Heart left ventricle (tissue), 16 donors: Measurements from ENCODE around the gene CCDC54. TPM values are rescaled to one million over a fixed set of nuclear protein-coding genes. Genes with fewer than 3 reads are reported as not detected.

Source experiments
- ATAC-seq, 4 donors: fragments of 200-7000 bp; cut with Tn5 transposase; one replicate each; pipeline ENCODE4 v1.9.1; 2020 to 2022; ENCODE audit warnings: moderate library complexity in 4 of 4, mild to moderate bottlenecking in 3 of 4, moderate number of reproducible peaks in 1 of 4
- DNase-seq, 5 donors: peaks; one replicate each; pipeline ENCODE4 v3.0.0-alpha.2; 2020
- H3K27ac ChIP-seq, 12 donors: fragments of 200-600 bp; sonication (generic) in 4 of 12; one replicate each; pipeline versions ENCODE4 v1.5.0 to v1.8.0; 2016 to 2022; ENCODE audit warnings: mild to moderate bottlenecking in 2 of 12
- H3K27me3 ChIP-seq, 9 donors: fragments of 200-600 bp; sonication (generic) in 2 of 9; one replicate each; pipeline versions ENCODE4 v1.5.1 to v1.8.0; 2016 to 2022; ENCODE audit warnings: mild to moderate bottlenecking in 3 of 9
- H3K36me3 ChIP-seq, 9 donors: fragments of 200-600 bp; sonication (generic) in 2 of 9; one replicate each; pipeline versions ENCODE4 v1.5.0 to v1.8.0; 2018 to 2022; ENCODE audit warnings: mild to moderate bottlenecking in 2 of 9
- H3K4me1 ChIP-seq, 12 donors: fragments of 200-600 bp; sonication (generic) in 4 of 12; one replicate each; pipeline versions ENCODE4 v1.5.0 to v1.8.0; 2016 to 2022; ENCODE audit warnings: mild to moderate bottlenecking in 3 of 12
- H3K4me3 ChIP-seq, 12 donors: fragments of 200-600 bp; sonication (generic) in 4 of 12; one replicate each; pipeline versions ENCODE4 v1.5.0 to v1.8.0; 2017 to 2022; ENCODE audit warnings: mild to moderate bottlenecking in 9 of 12, moderate library complexity in 4 of 12
- H3K9me3 ChIP-seq, 12 donors: fragments of 200-600 bp; sonication (generic) in 4 of 12; one replicate each; pipeline versions ENCODE4 v1.5.0 to v1.8.0; 2016 to 2022; ENCODE audit warnings: mild to moderate bottlenecking in 1 of 12
- POLR2A ChIP-seq, 2 donors: fragments of 450-650 bp; IDR thresholded peaks; one replicate each; pipeline ENCODE4 v1.6.1; 2017; ENCODE audit warnings: antibody characterized with exemption in 2 of 2, mild to moderate bottlenecking in 2 of 2, moderate library complexity in 2 of 2
- WGBS, 4 donors: extraction: QIAGEN DNeasy Blood & Tissue Kit in 2 of 4; methylation state at CpG; one replicate each; pipeline versions ENCODE4 v1.1.5 to v1.1.7; 2013 to 2018; 5-methylcytosine and 5-hydroxymethylcytosine counted together
- intact Hi-C, 10 donors: fragments of 100-400 bp; cut with DNase I; formaldehyde crosslinking; loops; one replicate each; pipeline versions ENCODE4 v1.11.1 to v1.14.2; 2022
- polyA plus RNA-seq, 2 donors: library from polyadenylated mRNA; stranded (reverse); fragments of 200-250 nt; gene quantifications; one replicate each; pipeline ENCODE4 v1.2.3, GENCODE V29; 2013
- total RNA-seq, 9 donors: library from RNA; depleted of rRNA in 2 of 9; stranded (reverse); fragments of >200 nt in 2 of 9; fragmentation: NEBNext Ultra II Directional in 3 of 9; extraction: Animal tissue kit (Norgen Biotek cat#: 25700) in 3 of 9; gene quantifications; one replicate each; pipeline versions ENCODE4 v1.1.0 to v1.2.4, GENCODE V29; 2016 to 2023
- TF ChIP-seq, protein P1 (sequence below), 12 donors: fragments of 200-600 bp; sonication (generic) in 4 of 12; IDR thresholded peaks; one replicate each; pipeline versions ENCODE4 v1.5.0 to v1.8.0; 2018 to 2022; ENCODE audit warnings: antibody characterized with exemption in 12 of 12, mild to moderate bottlenecking in 5 of 12
- donor health status: ischemic (EF 13 %, LVEDD 7.1; RV severe dilation, severe dysfunction).
- donor health status: healthy with polysubstance abuse.
- donor health status: DM: no; HTN: yes; CAD: no.
- donor health status: DM: no; HTN: no; CAD: no.
- donor health status: ischemic (EF 25% LVEDD 6.9; RV normal size, moderate dysfunction).
- donor health status: ischemic (EF 25% LVEDD 5.7; RV mildly dilated, moderate dysfunction).
- donor health status: healthy.
- donor health status: DM: yes; HTN: yes; CAD: no.
- donor health status: ischemic (EF 35%, LVEDD 5.7; RV mildly dilated, moderate dysfunction).
- donor health status: nonischemic (EF 11% LVEDD 7.7; RV severe dilation, severe dysfunction).
- donor health status: DM: yes; HTN: yes; CAD: no.
- donor health status: PGD.
- donor health status: ischemic (EF 29% LVEDD 5.4; RV normal size, mild dysfunction).
- donor health status: nonischemic (EF 23%, LVEDD 6.1; RV moderate dilation, normal function).

The CCDC54 gene
- total and polyA plus RNA-seq, 11 donors: not detected

DNA sequence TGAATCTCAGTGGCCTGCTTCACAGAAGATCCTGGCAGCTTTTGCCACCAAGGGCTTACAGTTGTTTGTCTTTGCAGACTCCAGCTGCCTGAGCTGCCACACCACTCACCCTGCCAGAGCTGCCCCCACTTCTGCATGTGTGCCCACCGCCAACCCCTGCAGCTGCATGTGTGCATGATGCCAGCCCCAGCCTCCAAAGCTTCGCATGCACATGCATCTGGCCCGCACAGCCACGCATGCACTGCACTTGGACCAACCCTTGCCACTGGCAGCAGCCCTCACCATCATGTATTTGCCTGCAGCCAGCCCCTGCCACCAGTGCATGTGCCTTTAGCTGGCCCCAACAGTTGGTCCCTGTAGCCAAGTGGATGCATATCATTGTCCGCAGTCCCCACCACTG is 31.3 kb downstream of the CCDC54 start:
- H3K27me3 ChIP-seq: no peaks in the 10 kb centered on the region
- H3K4me3 ChIP-seq: no peak overlapping the region
- TF ChIP-seq POLR2A (IDR thresholded peaks at IDR 0.05): no peak
- TF ChIP-seq, protein P1, sequence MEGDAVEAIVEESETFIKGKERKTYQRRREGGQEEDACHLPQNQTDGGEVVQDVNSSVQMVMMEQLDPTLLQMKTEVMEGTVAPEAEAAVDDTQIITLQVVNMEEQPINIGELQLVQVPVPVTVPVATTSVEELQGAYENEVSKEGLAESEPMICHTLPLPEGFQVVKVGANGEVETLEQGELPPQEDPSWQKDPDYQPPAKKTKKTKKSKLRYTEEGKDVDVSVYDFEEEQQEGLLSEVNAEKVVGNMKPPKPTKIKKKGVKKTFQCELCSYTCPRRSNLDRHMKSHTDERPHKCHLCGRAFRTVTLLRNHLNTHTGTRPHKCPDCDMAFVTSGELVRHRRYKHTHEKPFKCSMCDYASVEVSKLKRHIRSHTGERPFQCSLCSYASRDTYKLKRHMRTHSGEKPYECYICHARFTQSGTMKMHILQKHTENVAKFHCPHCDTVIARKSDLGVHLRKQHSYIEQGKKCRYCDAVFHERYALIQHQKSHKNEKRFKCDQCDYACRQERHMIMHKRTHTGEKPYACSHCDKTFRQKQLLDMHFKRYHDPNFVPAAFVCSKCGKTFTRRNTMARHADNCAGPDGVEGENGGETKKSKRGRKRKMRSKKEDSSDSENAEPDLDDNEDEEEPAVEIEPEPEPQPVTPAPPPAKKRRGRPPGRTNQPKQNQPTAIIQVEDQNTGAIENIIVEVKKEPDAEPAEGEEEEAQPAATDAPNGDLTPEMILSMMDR (IDR thresholded peaks at IDR 0.05): no peak
- peaks cover 0 to 7% (median 0%) of the 10 kb centered on the region in 12 donors for H3K4me1 ChIP-seq
- H3K36me3 ChIP-seq: no peaks in the 10 kb centered on the region
- H3K9me3 ChIP-seq: peaks cover 0 to 31% (median 13%) of the 10 kb centered on the region in 12 donors
- intact Hi-C loops: no loop called here
- H3K27ac ChIP-seq: no peak overlapping the region
- ATAC-seq: no peak
- 94 to 100% (median 97%) methylated on average over 4 to 5 of the region's 5 CpGs for WGBS, 4 donors
- DNase-seq: no peak

DNA sequence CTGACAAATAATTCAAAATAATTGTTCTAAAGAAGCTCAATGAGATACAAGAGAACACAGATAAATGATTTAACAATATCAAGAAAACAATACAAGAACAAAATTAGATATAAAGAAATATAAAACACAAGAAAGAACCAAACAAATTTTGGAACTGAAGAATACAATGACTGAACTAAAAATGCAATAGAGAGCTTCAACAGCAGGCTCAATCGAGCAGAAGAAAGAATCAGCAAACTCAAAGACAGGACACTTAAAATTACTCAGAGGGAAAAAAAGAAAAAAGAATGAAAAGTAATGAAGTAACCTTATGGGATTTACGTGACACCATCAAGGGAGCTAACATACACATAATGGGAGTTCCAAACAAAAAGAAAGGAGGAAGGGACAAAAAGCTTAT is 32.1 kb downstream of the CCDC54 start:
- intact Hi-C loops: no loop called here
- Histone ChIP-seq H3K4me1 (peaks cover 0 to 7% (median 0%) of the 10 kb centered on the region in 12 donors), H3K4me3 (no peak overlapping the region), H3K27me3 (no peaks in the 10 kb centered on the region), H3K36me3 (no peaks in the 10 kb centered on the region), H3K9me3 (peaks cover 0 to 31% (median 13%) of the 10 kb centered on the region in 12 donors), H3K27ac (no peak overlapping the region)
- no peak for ATAC-seq
- DNase-seq: no peak
- no peak for TF ChIP-seq POLR2A (IDR thresholded peaks at IDR 0.05)
- TF ChIP-seq, protein P1 (IDR thresholded peaks at IDR 0.05): no peak
- 81 to 91% (median 88%) methylated on average over 2 of the region's 2 CpGs for WGBS, 4 donors

DNA sequence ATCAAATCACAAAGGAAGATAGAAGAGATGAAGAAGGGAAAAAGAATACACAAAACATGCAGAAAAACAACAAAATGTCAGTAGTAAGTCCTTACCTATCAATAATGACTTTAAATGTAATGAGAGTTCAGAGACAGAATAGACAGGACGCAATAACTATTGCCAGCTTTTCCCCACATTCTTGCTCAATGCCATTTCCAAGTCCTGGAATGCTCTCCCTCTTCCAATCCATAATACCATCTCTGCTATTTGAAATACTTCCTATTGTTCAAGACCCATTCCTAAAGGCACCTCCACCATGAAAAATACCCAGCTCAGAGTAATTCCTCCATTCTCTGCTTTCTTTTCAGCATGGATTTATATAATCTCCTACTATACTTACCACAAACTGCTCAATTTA is 33.4 kb downstream of the CCDC54 start:
- TF ChIP-seq, protein P1 (IDR thresholded peaks at IDR 0.05): no peak
- no peak for TF ChIP-seq POLR2A (IDR thresholded peaks at IDR 0.05)
- no peak for ATAC-seq
- DNase-seq: no peak
- H3K4me3 ChIP-seq: no peak overlapping the region
- whole genome bisulfite sequencing, 4 donors: 74 to 91% (median 85%) methylated on average over 1 of the region's 1 CpG
- H3K9me3 ChIP-seq: peaks cover 0 to 31% (median 13%) of the 10 kb centered on the region in 12 donors
- no peaks in the 10 kb centered on the region for H3K27me3 ChIP-seq
- intact Hi-C loops: no loop called here
- peak overlapping the region in 4 of 12 donors; percentile 15 to 43 (median 30) for H3K27ac ChIP-seq
- peaks cover 0 to 7% (median 0%) of the 10 kb centered on the region in 12 donors for H3K4me1 ChIP-seq
- no peaks in the 10 kb centered on the region for H3K36me3 ChIP-seq

DNA sequence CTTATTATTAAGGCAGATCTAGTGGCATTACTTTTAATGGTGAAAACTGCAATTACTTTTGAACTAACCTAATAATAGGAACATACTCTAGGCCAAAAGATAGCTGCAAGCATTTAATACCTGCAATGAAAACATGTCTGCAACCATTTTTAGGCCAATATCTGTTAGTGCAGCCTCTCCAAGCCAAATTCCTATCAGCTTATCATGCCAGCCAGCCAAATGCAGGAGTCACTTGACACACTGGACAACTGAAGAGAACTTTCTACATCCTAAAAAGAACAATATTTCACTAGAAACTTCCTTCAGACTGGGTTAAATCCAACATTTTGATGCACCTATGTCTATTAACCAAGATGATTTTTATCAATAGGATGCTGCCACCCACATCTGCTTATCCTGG is 33.8 kb downstream of the CCDC54 start:
- Histone ChIP-seq H3K4me3 (no peak overlapping the region), H3K27ac (peak overlapping the region in 5 of 12 donors; percentile 22 to 50 (median 43)), H3K27me3 (no peaks in the 10 kb centered on the region), H3K9me3 (peaks cover 0 to 31% (median 13%) of the 10 kb centered on the region in 12 donors), H3K36me3 (no peaks in the 10 kb centered on the region), H3K4me1 (peaks cover 0 to 7% (median 0%) of the 10 kb centered on the region in 12 donors)
- intact Hi-C loops: no loop called here
- no peak for TF ChIP-seq POLR2A (IDR thresholded peaks at IDR 0.05)
- TF ChIP-seq, protein P1 (IDR thresholded peaks at IDR 0.05): no peak
- DNase-seq (no peak), ATAC-seq (no peak)
